Measurements from ENCODE around the gene ISM1. TPM values are rescaled to one million over a fixed set of nuclear protein-coding genes. Genes with fewer than 3 reads are reported as not detected.

ISM1 gene
- polyA plus RNA-seq, 1 donor from 2014 or later = not detected

DNA sequence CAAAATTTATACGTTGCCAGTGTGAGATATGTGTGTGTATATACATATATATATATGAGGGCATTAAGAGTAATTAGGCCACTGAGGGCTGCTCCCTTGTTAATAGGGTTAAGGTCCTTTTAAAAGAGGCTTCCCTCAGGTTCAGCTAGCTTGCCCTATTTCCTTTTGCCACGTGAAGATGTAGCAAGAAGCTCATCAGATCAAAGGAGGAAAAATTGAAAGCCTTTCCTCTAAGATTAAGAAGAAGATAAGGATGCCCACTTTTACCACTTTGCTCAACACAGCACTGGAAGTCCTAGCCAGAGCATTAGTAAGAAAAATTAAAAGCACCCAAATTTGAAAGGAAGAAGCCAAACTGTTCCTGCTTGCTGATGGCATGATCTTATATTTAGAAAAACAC lies 33.2 kb upstream of the ISM1 start:
- no peak overlapping the region for H3K27ac ChIP-seq (ENCODE audit: low read length)
- H4K20me1 ChIP-seq (ENCODE audit: insufficient read depth) = no peaks in the 10 kb centered on the region
- no peak overlapping the region for H3K4me3 ChIP-seq (ENCODE audit: low read length)
- no peaks in the 10 kb centered on the region for H3K36me3 ChIP-seq (ENCODE audit: insufficient read depth, low read length)
- H3K4me2 ChIP-seq (ENCODE audit: low read length) = no peak overlapping the region
- H3K9ac ChIP-seq (ENCODE audit: low read length) = no peak overlapping the region
- H3K27me3 ChIP-seq (ENCODE audit: insufficient read depth, low read depth, low read length) = no peaks in the 10 kb centered on the region
- no peaks in the 10 kb centered on the region for H3F3A ChIP-seq (ENCODE audit: insufficient read depth, low read length, poor library complexity, severe bottlenecking)
- H3K9me2 ChIP-seq (ENCODE audit: insufficient read depth, low read length) = no peaks in the 10 kb centered on the region
- H2AFZ ChIP-seq (ENCODE audit: low read depth, low read length) = no peak overlapping the region
- TF ChIP-seq EZH2 (IDR thresholded peaks at IDR 0.05; ENCODE audit: borderline replicate concordance, insufficient read depth, low read length, poor library complexity, severe bottlenecking) (no peak), POLR2AphosphoS5 (IDR thresholded peaks at IDR 0.05) (no peak), EP300 (conservative IDR thresholded peaks at IDR 0.05; ENCODE audit: poor library complexity, severe bottlenecking) (no peak), RAD21 (conservative IDR thresholded peaks at IDR 0.05) (no peak), TAF1 (IDR thresholded peaks at IDR 0.05; ENCODE audit: low read depth) (no peak), SMC3 (conservative IDR thresholded peaks at IDR 0.05; ENCODE audit: poor library complexity) (no peak), MXI1 (conservative IDR thresholded peaks at IDR 0.05; ENCODE audit: poor library complexity, severe bottlenecking) (no peak)
- TF ChIP-seq, protein P1, sequence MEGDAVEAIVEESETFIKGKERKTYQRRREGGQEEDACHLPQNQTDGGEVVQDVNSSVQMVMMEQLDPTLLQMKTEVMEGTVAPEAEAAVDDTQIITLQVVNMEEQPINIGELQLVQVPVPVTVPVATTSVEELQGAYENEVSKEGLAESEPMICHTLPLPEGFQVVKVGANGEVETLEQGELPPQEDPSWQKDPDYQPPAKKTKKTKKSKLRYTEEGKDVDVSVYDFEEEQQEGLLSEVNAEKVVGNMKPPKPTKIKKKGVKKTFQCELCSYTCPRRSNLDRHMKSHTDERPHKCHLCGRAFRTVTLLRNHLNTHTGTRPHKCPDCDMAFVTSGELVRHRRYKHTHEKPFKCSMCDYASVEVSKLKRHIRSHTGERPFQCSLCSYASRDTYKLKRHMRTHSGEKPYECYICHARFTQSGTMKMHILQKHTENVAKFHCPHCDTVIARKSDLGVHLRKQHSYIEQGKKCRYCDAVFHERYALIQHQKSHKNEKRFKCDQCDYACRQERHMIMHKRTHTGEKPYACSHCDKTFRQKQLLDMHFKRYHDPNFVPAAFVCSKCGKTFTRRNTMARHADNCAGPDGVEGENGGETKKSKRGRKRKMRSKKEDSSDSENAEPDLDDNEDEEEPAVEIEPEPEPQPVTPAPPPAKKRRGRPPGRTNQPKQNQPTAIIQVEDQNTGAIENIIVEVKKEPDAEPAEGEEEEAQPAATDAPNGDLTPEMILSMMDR (IDR thresholded peaks at IDR 0.05; ENCODE audit: poor library complexity, severe bottlenecking) = no peak
- TF ChIP-seq, protein P2, sequence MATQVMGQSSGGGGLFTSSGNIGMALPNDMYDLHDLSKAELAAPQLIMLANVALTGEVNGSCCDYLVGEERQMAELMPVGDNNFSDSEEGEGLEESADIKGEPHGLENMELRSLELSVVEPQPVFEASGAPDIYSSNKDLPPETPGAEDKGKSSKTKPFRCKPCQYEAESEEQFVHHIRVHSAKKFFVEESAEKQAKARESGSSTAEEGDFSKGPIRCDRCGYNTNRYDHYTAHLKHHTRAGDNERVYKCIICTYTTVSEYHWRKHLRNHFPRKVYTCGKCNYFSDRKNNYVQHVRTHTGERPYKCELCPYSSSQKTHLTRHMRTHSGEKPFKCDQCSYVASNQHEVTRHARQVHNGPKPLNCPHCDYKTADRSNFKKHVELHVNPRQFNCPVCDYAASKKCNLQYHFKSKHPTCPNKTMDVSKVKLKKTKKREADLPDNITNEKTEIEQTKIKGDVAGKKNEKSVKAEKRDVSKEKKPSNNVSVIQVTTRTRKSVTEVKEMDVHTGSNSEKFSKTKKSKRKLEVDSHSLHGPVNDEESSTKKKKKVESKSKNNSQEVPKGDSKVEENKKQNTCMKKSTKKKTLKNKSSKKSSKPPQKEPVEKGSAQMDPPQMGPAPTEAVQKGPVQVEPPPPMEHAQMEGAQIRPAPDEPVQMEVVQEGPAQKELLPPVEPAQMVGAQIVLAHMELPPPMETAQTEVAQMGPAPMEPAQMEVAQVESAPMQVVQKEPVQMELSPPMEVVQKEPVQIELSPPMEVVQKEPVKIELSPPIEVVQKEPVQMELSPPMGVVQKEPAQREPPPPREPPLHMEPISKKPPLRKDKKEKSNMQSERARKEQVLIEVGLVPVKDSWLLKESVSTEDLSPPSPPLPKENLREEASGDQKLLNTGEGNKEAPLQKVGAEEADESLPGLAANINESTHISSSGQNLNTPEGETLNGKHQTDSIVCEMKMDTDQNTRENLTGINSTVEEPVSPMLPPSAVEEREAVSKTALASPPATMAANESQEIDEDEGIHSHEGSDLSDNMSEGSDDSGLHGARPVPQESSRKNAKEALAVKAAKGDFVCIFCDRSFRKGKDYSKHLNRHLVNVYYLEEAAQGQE (IDR thresholded peaks at IDR 0.05; ENCODE audit: borderline replicate concordance) = no peak
- no peaks in the 10 kb centered on the region for H3K9me3 ChIP-seq (ENCODE audit: low read length)
- no peaks in the 10 kb centered on the region for H3K79me2 ChIP-seq (replicated peaks; ENCODE audit: insufficient read depth, low read length)

GRCh38 chr20:13199279-13199678 lies 21.8 kb upstream of the ISM1 start:
- TF ChIP-seq, protein P1 (IDR thresholded peaks at IDR 0.05; ENCODE audit: poor library complexity, severe bottlenecking) = no peak
- TF ChIP-seq SMC3 (conservative IDR thresholded peaks at IDR 0.05; ENCODE audit: poor library complexity) = no peak
- TF ChIP-seq RAD21 (conservative IDR thresholded peaks at IDR 0.05) = no peak
- TF ChIP-seq POLR2AphosphoS5 (IDR thresholded peaks at IDR 0.05) = no peak
- TF ChIP-seq, protein P2 (IDR thresholded peaks at IDR 0.05; ENCODE audit: borderline replicate concordance) = no peak
- TF ChIP-seq EZH2 (IDR thresholded peaks at IDR 0.05; ENCODE audit: borderline replicate concordance, insufficient read depth, low read length, poor library complexity, severe bottlenecking) = no peak
- TF ChIP-seq EP300 (conservative IDR thresholded peaks at IDR 0.05; ENCODE audit: poor library complexity, severe bottlenecking) = no peak
- no peak for TF ChIP-seq TAF1 (IDR thresholded peaks at IDR 0.05; ENCODE audit: low read depth)
- TF ChIP-seq MXI1 (conservative IDR thresholded peaks at IDR 0.05; ENCODE audit: poor library complexity, severe bottlenecking) = no peak
- H2AFZ ChIP-seq (ENCODE audit: low read depth, low read length) = no peak overlapping the region
- peaks cover 2% of the 10 kb centered on the region for H3F3A ChIP-seq (ENCODE audit: insufficient read depth, low read length, poor library complexity, severe bottlenecking)
- no peaks in the 10 kb centered on the region for H3K9me3 ChIP-seq (ENCODE audit: low read length)
- no peaks in the 10 kb centered on the region for H4K20me1 ChIP-seq (ENCODE audit: insufficient read depth)
- H3K27me3 ChIP-seq (ENCODE audit: insufficient read depth, low read depth, low read length) = peaks cover 67% of the 10 kb centered on the region
- no peaks in the 10 kb centered on the region for H3K9me2 ChIP-seq (ENCODE audit: insufficient read depth, low read length)
- no peaks in the 10 kb centered on the region for H3K36me3 ChIP-seq (ENCODE audit: insufficient read depth, low read length)
- no peak overlapping the region for H3K9ac ChIP-seq (ENCODE audit: low read length)
- H3K4me2 ChIP-seq (ENCODE audit: low read length) = no peak overlapping the region
- H3K27ac ChIP-seq (ENCODE audit: low read length) = no peak overlapping the region
- H3K79me2 ChIP-seq (replicated peaks; ENCODE audit: insufficient read depth, low read length) = no peaks in the 10 kb centered on the region
- no peak overlapping the region for H3K4me3 ChIP-seq (ENCODE audit: low read length)

Measured in neural cell (in vitro differentiated cells).